KOPT-K1 (cell line): ENCODE results near the gene CEP20.

Source experiments
- H3K27ac ChIP-seq: fragments of 200-600 bp; sonication (generic); 2 replicates; pipeline ENCODE4 v1.5.1; 2016; ENCODE audit warnings: antibody characterized with exemption, mild to moderate bottlenecking, low read depth, low read length; ENCODE audit not compliant: poor library complexity, severe bottlenecking
- H3K36me3 ChIP-seq: fragments of 200-600 bp; sonication (generic); 2 replicates; pipeline ENCODE4 v1.5.1; 2017; ENCODE audit warnings: antibody characterized with exemption, mild to moderate bottlenecking, low read length, moderate library complexity; ENCODE audit not compliant: insufficient read depth
- H3K9me3 ChIP-seq: fragments of 200-600 bp; sonication (generic); 2 replicates; pipeline ENCODE4 v1.5.1; 2017; ENCODE audit warnings: antibody characterized with exemption, low read length, mild to moderate bottlenecking; ENCODE audit not compliant: insufficient read depth, poor library complexity, severe bottlenecking

The CEP20 gene

GRCh38 chr16:15881794-15882379, 6.5 kb downstream of the CEP20 start:
- H3K9me3 ChIP-seq: no peaks in the 10 kb centered on the region
- H3K36me3 ChIP-seq: peaks cover 77% of the 10 kb centered on the region
- no peak overlapping the region for H3K27ac ChIP-seq

GRCh38 chr16:15880434-15881308, 7.7 kb downstream of the CEP20 start:
- peaks cover 79% of the 10 kb centered on the region for H3K36me3 ChIP-seq
- H3K9me3 ChIP-seq: no peaks in the 10 kb centered on the region
- H3K27ac ChIP-seq: no peak overlapping the region

GRCh38 chr16:15879255-15879811, 9.1 kb downstream of the CEP20 start:
- Histone ChIP-seq H3K36me3 (peaks cover 92% of the 10 kb centered on the region), H3K9me3 (no peaks in the 10 kb centered on the region), H3K27ac (no peak overlapping the region)

- H3K36me3 ChIP-seq: peaks cover 96% of the 10 kb centered on the region
- H3K9me3 ChIP-seq: no peaks in the 10 kb centered on the region
- H3K27ac ChIP-seq: no peak overlapping the region
These were observed 11.9 kb downstream of the CEP20 start for GRCh38 chr16:15876503-15876902.

- Histone ChIP-seq H3K36me3 (peaks cover 96% of the 10 kb centered on the region), H3K27ac (no peak overlapping the region), H3K9me3 (no peaks in the 10 kb centered on the region)
These were observed 13.6 kb downstream of the CEP20 start for GRCh38 chr16:15874745-15875314.

- peaks cover 96% of the 10 kb centered on the region for H3K36me3 ChIP-seq
- no peak overlapping the region for H3K27ac ChIP-seq
- no peaks in the 10 kb centered on the region for H3K9me3 ChIP-seq
These were observed 14.7 kb downstream of the CEP20 start for GRCh38 chr16:15873737-15874136.

- H3K36me3 ChIP-seq: peaks cover 95% of the 10 kb centered on the region
- no peak overlapping the region for H3K27ac ChIP-seq
- no peaks in the 10 kb centered on the region for H3K9me3 ChIP-seq
These were observed 15.1 kb downstream of the CEP20 start for GRCh38 chr16:15873301-15873700.

- Histone ChIP-seq H3K36me3 (peaks cover 98% of the 10 kb centered on the region), H3K27ac (no peak overlapping the region), H3K9me3 (no peaks in the 10 kb centered on the region)
These were observed 18.4 kb downstream of the CEP20 start for GRCh38 chr16:15870011-15870410.

GRCh38 chr16:15866451-15866850, 22.0 kb downstream of the CEP20 start:
- Histone ChIP-seq H3K9me3 (no peaks in the 10 kb centered on the region), H3K36me3 (peaks cover 64% of the 10 kb centered on the region), H3K27ac (no peak overlapping the region)

GRCh38 chr16:15865742-15866141, 22.7 kb downstream of the CEP20 start:
- Histone ChIP-seq H3K36me3 (peaks cover 57% of the 10 kb centered on the region), H3K9me3 (no peaks in the 10 kb centered on the region), H3K27ac (no peak overlapping the region)

- Histone ChIP-seq H3K27ac (no peak overlapping the region), H3K9me3 (no peaks in the 10 kb centered on the region), H3K36me3 (peaks cover 49% of the 10 kb centered on the region)
These were observed 23.5 kb downstream of the CEP20 start for GRCh38 chr16:15864939-15865338.

- no peak overlapping the region for H3K27ac ChIP-seq
- peaks cover 21% of the 10 kb centered on the region for H3K36me3 ChIP-seq
- no peaks in the 10 kb centered on the region for H3K9me3 ChIP-seq
These were observed 26.4 kb downstream of the CEP20 start for GRCh38 chr16:15861996-15862395.

- no peaks in the 10 kb centered on the region for H3K36me3 ChIP-seq
- H3K9me3 ChIP-seq: no peaks in the 10 kb centered on the region
- no peak overlapping the region for H3K27ac ChIP-seq
These were observed 29.3 kb downstream of the CEP20 start for GRCh38 chr16:15858921-15859668.

GRCh38 chr16:15857724-15858560, 30.5 kb downstream of the CEP20 start:
- no peaks in the 10 kb centered on the region for H3K9me3 ChIP-seq
- H3K36me3 ChIP-seq: no peaks in the 10 kb centered on the region
- H3K27ac ChIP-seq: no peak overlapping the region
